Ovary (tissue), 3 donors: ENCODE data around the gene FAM171A2.

Experiments used
- CTCF ChIP-seq, 3 donors: fragments of 450-650 bp in 2 of 3; fragments of 200-600 bp in 1 of 3; IDR thresholded peaks; one replicate each; pipeline versions ENCODE4 v1.5.1 to v1.8.0; 2016 to 2022; ENCODE audit warnings: antibody characterized with exemption in 3 of 3, mild to moderate bottlenecking in 1 of 3
- EP300 ChIP-seq: sonication (generic); formaldehyde crosslinking; IDR thresholded peaks from one replicate; pipeline ENCODE4 v1.6.1; 2017; ENCODE audit warnings: antibody characterized with exemption
- donor health status: DM: no; HTN: no; CAD: no.

DNA sequence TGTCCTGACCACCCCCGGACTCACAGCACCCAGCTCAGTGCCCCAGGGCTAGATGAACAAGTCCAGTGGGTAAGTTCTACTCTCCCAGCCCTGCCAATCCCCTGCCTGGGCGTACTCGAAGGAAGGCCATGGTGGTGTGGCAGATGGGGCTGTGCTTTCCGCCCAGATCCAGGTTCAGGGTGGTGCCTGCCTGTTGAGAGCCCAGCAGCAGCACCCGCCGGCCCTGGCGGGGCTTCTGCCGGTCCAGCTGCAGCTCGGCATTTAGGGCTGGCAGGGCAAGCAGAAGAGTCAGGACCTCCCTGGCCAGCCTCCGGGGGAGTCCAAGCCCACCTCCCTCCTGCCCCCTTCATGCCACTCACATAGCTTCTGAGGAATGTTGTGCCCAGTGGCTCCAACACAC lies 16.2 kb upstream of the FAM171A2 start:
- TF ChIP-seq CTCF (IDR thresholded peaks at IDR 0.05) (no peak), EP300 (no peak)
